HCT116 (cell line): Measurements from ENCODE around the gene LTBP1. TPM values are rescaled to one million over a fixed set of nuclear protein-coding genes. Genes with fewer than 3 reads are reported as not detected.
"Not testable (repeated sequence)": the region's sequence is repeated elsewhere in the genome, so short reads cannot be mapped to it uniquely, and the experiment has no call there.

Experiments used
- ATAC-seq: fragments of 200-7000 bp; cut with Tn5 transposase; 2 replicates; pipeline ENCODE4 v1.9.1; 2020; ENCODE audit warnings: mild to moderate bottlenecking, moderate library complexity
- BruUV-seq: library from RNA; stranded (reverse); fragments of 400-500 nt; replicated peaks from 2 replicates; lab custom pipeline; 2021; lab: Mats Ljungman, UMichigan
- CTCF ChIA-PET: fragments of 300-600 bp; sonication (Branson Sonifier 250); formaldehyde crosslinking; loops from one replicate; lab custom pipeline; 2021; ENCODE audit warnings: antibody characterized with exemption; lab: Charles Lee
- POLR2A ChIA-PET: fragments of 300-600, 350-600 bp; sonication (Branson Sonifier 250); formaldehyde crosslinking; loops from one replicate; lab custom pipeline; 2021; ENCODE audit warnings: antibody characterized with exemption; lab: Charles Lee
- RAD21 ChIA-PET, 2 experiments: fragments of 300-600 bp; sonication (Branson Sonifier 250); formaldehyde crosslinking; loops; one replicate each; lab custom pipeline; 2023; ENCODE audit warnings: low total read pairs in 2 of 2; ENCODE audit not compliant: uncharacterized antibody in 2 of 2, unreplicated experiment in 2 of 2, low non-redundant PET in 1 of 2; lab: Charles Lee
- DNase-seq: peaks from one replicate; pipeline ENCODE4 v3.0.0-alpha.2; 2010; ENCODE audit warnings: low read depth, low spot score
- H2AFZ ChIP-seq: fragments of 200-600 bp; shearing (Covaris generic), sonication (generic); 2 replicates; pipeline ENCODE4 v1.6.1; 2017; ENCODE audit warnings: low read depth, mixed run types, mixed read lengths, antibody characterized with exemption, low read length; ENCODE audit not compliant: poor library complexity, severe bottlenecking
- H3K27ac ChIP-seq: 2 replicates; pipeline ENCODE4 v1.5.1; 2012; ENCODE audit warnings: low read depth, low read length
- H3K27me3 ChIP-seq: fragments of 200-600 bp; sonication (generic); 2 replicates; pipeline ENCODE4 v1.6.1; 2016; ENCODE audit warnings: mixed run types, low read length, mixed read lengths; ENCODE audit not compliant: insufficient read depth
- H3K36me3 ChIP-seq, 2 experiments: fragments of 200-500 bp in 1 of 2; fragments of 200-600 bp in 1 of 2; sonication (Bioruptor generic) in 1 of 2; sonication (generic) in 1 of 2; 2 replicates each; pipeline versions ENCODE4 v1.5.1 to v1.6.1; 2014 to 2016; ENCODE audit warnings: low read length in 2 of 2, inconsistent platforms in 1 of 2, mixed read lengths in 1 of 2, mixed run types in 1 of 2; ENCODE audit not compliant: insufficient read depth in 2 of 2, control insufficient read depth in 1 of 2
- H3K4me1 ChIP-seq, 2 experiments: fragments of 200-600 bp in 1 of 2; sonication (generic) in 1 of 2; 2 replicates each; pipeline versions ENCODE4 v1.5.1 to v1.6.1; 2012 to 2017; ENCODE audit warnings: low read length in 2 of 2, inconsistent platforms in 1 of 2, mild to moderate bottlenecking in 1 of 2, mixed read lengths in 1 of 2, mixed run types in 1 of 2, moderate library complexity in 1 of 2; ENCODE audit not compliant: insufficient read depth in 2 of 2, control insufficient read depth in 1 of 2
- H3K4me2 ChIP-seq: fragments of 200-600 bp; sonication (generic); 2 replicates; pipeline ENCODE4 v1.6.1; 2017; ENCODE audit warnings: mixed run types, low read length, mixed read lengths
- H3K4me3 ChIP-seq, 2 experiments: fragments of 200-600 bp in 1 of 2; sonication (generic) in 1 of 2; replicated peaks in 1 of 2; 2 replicates each; pipeline ENCODE4 v1.5.1; 2011 to 2016; ENCODE audit warnings: low read length in 2 of 2, control low read depth in 1 of 2, low read depth in 1 of 2, mild to moderate bottlenecking in 1 of 2, mixed read lengths in 1 of 2, mixed run types in 1 of 2
- H3K79me2 ChIP-seq: fragments of 200-600 bp; sonication (generic); 2 replicates; pipeline ENCODE4 v1.6.1; 2017; ENCODE audit warnings: mild to moderate bottlenecking, mixed run types, low read length, moderate library complexity, mixed read lengths; ENCODE audit not compliant: insufficient read depth
- H3K9ac ChIP-seq: fragments of 200-600 bp; sonication (generic); 2 replicates; pipeline ENCODE4 v1.6.1; 2016; ENCODE audit warnings: low read length, mixed read lengths
- H3K9me2 ChIP-seq: fragments of 200-600 bp; sonication (generic), shearing (Covaris generic); 2 replicates; pipeline ENCODE4 v1.6.1; 2017; ENCODE audit warnings: mixed run types, mild to moderate bottlenecking, moderate library complexity; ENCODE audit not compliant: insufficient read depth
- H3K9me3 ChIP-seq, 2 experiments: fragments of 200-500 bp in 1 of 2; fragments of 200-600 bp in 1 of 2; sonication (Bioruptor generic) in 1 of 2; sonication (generic) in 1 of 2; 2 replicates each; pipeline ENCODE4 v1.6.1; 2014 to 2017; ENCODE audit warnings: low read length in 2 of 2, mixed read lengths in 2 of 2, inconsistent platforms in 1 of 2, low read depth in 1 of 2, mild to moderate bottlenecking in 1 of 2, mixed run types in 1 of 2, moderate library complexity in 1 of 2; ENCODE audit not compliant: control insufficient read depth in 1 of 2, insufficient read depth in 1 of 2
- H4K20me1 ChIP-seq: fragments of 200-600 bp; sonication (generic), shearing (Covaris generic); 2 replicates; pipeline ENCODE4 v1.6.1; 2017; ENCODE audit warnings: mixed run types, mild to moderate bottlenecking, moderate library complexity; ENCODE audit not compliant: insufficient read depth
- CBX3 ChIP-seq: IDR thresholded peaks from 2 replicates; pipeline ENCODE4 v1.6.1; 2012; ENCODE audit warnings: low read depth
- EZH2 ChIP-seq: fragments of 200-600 bp; sonication (generic); IDR thresholded peaks from 2 replicates; pipeline ENCODE4 v1.6.1; 2017; ENCODE audit warnings: antibody characterized with exemption, mixed run types
- EZH2phosphoT487 ChIP-seq: fragments of 200-600 bp; IDR thresholded peaks from 2 replicates; pipeline ENCODE4 v1.6.1; 2018; ENCODE audit warnings: antibody characterized with exemption, borderline replicate concordance
- FOSL1 ChIP-seq: IDR thresholded peaks from 2 replicates; pipeline ENCODE4 v1.6.1; 2012; ENCODE audit warnings: low read depth
- POLR2A ChIP-seq: IDR thresholded peaks from 2 replicates; pipeline ENCODE4 v1.7.0; 2011; ENCODE audit warnings: borderline replicate concordance; ENCODE audit not compliant: insufficient read depth, insufficient read length; ENCODE audit errors: extremely low read depth
- SIN3A ChIP-seq: IDR thresholded peaks from 2 replicates; pipeline ENCODE4 v1.6.1; 2012; ENCODE audit warnings: low read depth
- SP1 ChIP-seq: IDR thresholded peaks from 2 replicates; pipeline ENCODE4 v1.6.1; 2012; ENCODE audit warnings: low read depth
- intact Hi-C: fragments of 100-400 bp; cut with micrococcal nuclease; formaldehyde crosslinking; loops from 2 replicates; pipeline ENCODE4 v1.10.0; 2022
- total RNA-seq: library from RNA; stranded (reverse); gene quantifications from one replicate; pipeline ENCODE4 v1.2.1, GENCODE V29; 2021; ENCODE audit not compliant: unreplicated experiment
- TF ChIP-seq, protein P1 (sequence below): IDR thresholded peaks from 2 replicates; pipeline ENCODE4 v1.6.1; 2012

The LTBP1 gene
- total RNA-seq, 1 experiment from 2014 or later: 5.1 TPM

DNA sequence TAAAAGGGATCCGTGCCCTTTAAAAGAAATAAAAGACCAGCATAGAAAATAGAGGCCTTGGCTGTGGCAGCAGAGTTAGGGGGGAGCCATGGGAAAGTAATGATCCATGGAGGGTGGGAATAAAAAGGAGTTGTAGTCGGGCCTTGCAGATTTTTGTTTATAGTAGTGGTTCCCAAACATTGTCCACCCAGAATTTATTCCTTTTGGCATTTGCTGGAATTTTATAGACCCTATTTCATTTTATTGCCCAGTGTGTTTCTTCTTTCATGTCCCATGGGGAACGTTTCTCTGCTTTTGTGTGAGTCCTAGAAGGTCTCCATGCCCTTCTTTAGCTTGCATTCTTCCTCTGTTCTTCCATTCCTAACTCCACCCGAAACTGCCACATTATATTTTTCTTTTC lies 222.2 kb downstream of the LTBP1 start:
- CTCF ChIA-PET: no interaction called here
- TF ChIP-seq EZH2phosphoT487 (no peak), EZH2 (no peak), SP1 (no peak), CBX3 (no peak), SIN3A (no peak), FOSL1 (no peak), POLR2A (no peak)
- TF ChIP-seq, protein P1, sequence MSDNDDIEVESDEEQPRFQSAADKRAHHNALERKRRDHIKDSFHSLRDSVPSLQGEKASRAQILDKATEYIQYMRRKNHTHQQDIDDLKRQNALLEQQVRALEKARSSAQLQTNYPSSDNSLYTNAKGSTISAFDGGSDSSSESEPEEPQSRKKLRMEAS: no peak

DNA sequence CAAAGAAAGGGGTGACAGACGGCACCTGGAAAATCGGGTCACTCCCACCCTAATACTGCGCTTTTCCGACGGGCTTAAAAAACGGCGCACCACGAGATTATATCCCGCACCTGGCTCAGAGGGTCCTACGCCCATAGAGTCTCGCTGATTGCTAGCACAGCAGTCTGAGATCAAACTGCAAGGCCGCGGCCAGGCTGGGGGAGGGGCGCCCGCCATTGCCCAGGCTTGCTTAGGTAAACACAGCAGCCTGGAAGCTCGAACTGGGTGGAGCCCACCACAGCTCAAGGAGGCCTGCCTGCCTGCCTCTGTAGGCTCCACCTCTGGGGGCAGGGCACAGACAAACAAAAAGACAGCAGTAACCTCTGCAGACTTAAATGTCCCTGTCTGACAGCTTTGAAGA lies 223.5 kb downstream of the LTBP1 start:
- not testable (repeated sequence) for H3K9me2 ChIP-seq, BruUV-seq

More for the DNA sequence above, 222.2 kb downstream of the LTBP1 start:
- no peaks in the 10 kb centered on the region for H4K20me1 ChIP-seq
- BruUV-seq: no TSS peak
- no peaks in the 10 kb centered on the region for H3K9me3 ChIP-seq
- H2AFZ ChIP-seq: no peak overlapping the region
- no peaks in the 10 kb centered on the region for H3K4me1 ChIP-seq
- no peak overlapping the region for H3K4me2 ChIP-seq
- no peaks in the 10 kb centered on the region for H3K27me3 ChIP-seq
- intact Hi-C loops: no loop called here
- H3K4me3 ChIP-seq: no peak overlapping the region
- no peak overlapping the region for H3K27ac ChIP-seq
- DNase-seq (no peak), ATAC-seq (no peak)
- H3K9ac ChIP-seq: no peak overlapping the region
- no peaks in the 10 kb centered on the region for H3K36me3 ChIP-seq
- H3K79me2 ChIP-seq: no peaks in the 10 kb centered on the region
- ChIA-PET RAD21 (no interaction called here), POLR2A (no interaction called here)
- no peaks in the 10 kb centered on the region for H3K9me2 ChIP-seq

More for the DNA sequence above, 223.5 kb downstream of the LTBP1 start:
- H3K4me3 ChIP-seq, H3K27me3 ChIP-seq, H3K27ac ChIP-seq, POLR2A ChIA-PET, H3K9me3 ChIP-seq, H3K36me3 ChIP-seq, intact Hi-C loops, H3K4me2 ChIP-seq, ATAC-seq, H3K4me1 ChIP-seq, H2AFZ ChIP-seq, DNase-seq, RAD21 ChIA-PET, H3K79me2 ChIP-seq, H3K9ac ChIP-seq, CTCF ChIA-PET, H4K20me1 ChIP-seq: not testable (repeated sequence)
